GM18517 (cell line): ENCODE results near the gene ASGR2.
"Not testable (repeated sequence)": the region's sequence is repeated elsewhere in the genome, so short reads cannot be mapped to it uniquely, and the experiment has no call there.

Source experiments
- ATAC-seq: cut with Tn5 transposase; IDR thresholded peaks from one replicate; pipeline ENCODE4 v1.9.1; 2021; ENCODE audit warnings: mild to moderate bottlenecking, moderate library complexity; ENCODE audit not compliant: unreplicated experiment

ASGR2 gene

DNA sequence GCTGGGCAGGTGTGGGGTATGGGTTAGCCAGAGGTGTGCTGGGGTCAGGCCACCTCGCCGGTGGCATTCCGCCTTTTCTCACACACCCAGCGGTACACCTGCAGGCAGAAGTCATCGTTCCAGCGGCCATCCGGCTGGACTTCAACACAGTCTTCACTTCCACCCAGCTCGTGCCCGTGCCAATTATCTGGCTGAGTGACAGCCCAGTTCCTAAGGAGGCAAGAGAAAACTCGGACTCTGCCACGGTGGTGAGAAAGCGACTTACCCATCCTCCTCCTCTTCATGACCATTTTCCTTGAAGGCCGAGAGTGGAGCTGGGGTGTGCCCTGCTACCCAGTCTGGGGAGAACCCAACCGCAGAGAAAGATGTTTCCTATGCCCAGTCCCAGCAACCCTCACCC lies 13.1 kb downstream of the ASGR2 start:
- no peak for ATAC-seq

DNA sequence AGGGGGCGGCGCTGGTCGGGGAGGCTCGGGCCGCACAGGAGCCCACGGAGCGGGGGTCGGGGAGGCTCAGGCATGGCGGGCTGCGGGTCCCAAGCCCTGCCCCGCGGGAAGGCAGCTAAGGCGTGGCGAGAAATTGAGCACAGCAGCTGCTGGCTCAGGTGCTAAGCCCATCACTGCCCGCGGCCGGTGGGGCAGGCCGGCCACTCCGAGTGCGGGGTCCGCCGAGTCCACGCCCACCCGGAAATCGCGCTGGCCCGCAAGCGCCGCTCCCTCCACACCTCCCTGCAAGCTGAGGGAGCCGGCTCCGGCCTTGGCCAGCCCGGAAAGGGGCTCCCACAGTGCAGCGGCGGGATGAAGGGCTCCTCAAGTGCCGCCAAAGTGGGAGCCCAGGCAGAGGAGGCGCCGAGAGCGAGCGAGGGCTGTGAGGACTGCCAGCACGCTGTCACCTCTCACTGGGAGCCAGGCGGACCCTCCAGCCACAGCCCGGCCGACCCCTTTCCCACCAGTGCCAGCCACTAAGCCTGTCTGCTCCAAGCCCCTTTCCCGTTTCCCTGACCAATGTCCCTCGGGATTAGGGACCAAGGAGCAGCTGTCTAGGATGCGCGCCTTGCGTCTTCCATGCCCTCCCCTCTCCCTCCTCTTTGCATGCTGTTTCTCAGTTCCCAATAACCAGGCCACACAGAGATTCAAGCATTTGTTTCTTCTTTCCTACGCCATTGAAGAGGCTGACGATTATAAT lies 13.8 kb downstream of the ASGR2 start:
- ATAC-seq: not testable (repeated sequence)

DNA sequence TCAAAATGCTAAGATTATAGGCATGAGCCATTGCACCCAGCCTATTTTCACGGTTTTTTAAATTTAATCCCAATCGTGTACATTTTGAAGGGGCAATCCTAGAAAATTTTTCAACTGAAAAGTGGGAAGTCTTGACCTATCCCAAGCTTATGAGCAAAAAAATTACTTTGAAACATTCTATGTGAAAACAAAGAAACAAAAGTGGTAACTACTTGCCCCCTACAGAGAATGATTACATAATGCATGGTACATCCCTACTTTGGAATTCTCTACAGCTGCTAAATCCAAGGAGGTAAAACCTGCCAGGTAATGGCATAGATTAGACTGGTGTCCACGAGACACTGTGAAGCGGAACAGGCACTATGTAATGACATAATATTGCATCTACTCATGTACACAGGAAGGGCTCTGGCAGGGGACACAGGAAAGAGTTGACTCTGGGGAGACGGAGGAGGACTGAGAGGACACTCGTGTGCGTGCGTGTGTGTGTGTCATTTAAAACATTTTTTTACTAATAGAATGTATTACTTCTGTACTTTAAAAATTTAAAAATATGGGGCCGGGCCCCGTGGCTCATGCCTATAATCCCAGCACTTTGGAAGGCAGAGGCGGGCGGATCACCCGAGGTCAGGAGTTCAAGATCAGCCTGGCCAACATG lies 15.7 kb downstream of the ASGR2 start:
- ATAC-seq: no peak

DNA sequence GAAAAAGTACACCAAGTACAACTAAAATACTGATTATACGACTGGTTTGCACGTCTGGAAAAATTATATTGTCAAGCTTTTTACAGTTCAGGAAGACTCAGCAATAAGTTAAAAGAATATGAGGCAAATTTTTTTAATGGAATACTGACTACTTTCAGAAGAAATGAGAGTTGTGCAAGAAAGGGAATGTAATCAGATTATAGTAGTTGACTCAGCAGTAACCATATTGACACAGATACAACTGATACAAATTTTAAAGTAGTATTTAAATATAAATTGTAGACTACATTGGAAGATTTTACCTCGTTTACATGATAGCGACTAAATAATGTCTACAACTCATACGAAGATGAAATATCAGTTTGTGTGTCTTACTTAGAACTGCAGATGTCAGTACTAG lies 16.7 kb downstream of the ASGR2 start:
- no peak for ATAC-seq

DNA sequence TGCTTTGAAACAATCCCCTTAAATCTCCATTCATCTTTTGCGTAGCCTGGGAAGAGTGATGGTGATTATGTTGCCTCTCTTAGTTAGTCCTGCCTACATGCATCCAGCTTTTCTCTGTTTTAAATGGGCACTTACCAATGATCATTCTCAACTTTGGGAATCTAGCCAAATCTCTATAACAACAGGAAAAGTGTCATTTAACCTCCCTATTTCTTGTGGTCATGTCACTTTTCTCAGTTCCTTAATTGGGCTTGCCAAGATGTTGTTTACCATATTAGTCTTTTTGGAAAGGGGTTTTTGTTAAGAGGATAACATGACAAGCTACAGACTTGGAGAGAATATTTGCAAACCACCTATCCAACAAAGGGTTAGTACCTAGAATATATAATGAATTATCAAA lies 19.0 kb downstream of the ASGR2 start:
- no peak for ATAC-seq

GRCh38 chr17:7094652-7095019 lies 20.0 kb downstream of the ASGR2 start:
- no peak for ATAC-seq

DNA sequence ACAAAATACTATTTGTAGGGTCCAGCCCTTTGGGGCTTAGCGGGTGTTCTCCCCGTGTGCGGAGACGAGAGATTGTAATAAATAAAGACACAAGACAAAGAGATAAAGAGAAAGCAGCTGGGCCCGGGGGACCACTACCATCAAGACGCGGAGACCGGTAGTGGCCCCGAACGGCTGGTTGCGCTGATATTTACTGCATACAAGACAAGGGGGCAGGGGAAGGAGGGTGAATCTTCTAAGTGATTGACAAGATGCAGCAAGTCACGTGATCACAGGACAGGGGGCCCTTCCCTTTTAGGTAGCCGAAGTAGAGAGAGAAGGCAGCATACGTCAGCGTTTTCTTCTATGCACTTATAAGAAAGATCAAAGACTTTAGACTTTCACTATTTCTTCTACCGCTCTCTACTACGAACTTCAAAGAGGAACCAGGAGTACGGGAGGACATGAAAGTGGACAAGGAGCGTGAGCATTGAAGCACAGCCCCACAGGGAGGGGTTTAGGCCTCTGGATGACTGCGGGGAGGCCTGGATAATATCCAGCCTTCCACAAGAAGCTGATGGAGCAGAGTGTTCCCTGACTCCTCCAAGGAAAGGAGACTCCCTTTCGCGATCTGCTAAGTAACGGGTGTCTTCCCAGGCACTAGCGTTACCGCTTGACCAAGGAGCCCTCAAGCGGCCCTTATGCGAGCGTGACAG lies 23.2 kb downstream of the ASGR2 start:
- not testable (repeated sequence) for ATAC-seq

DNA sequence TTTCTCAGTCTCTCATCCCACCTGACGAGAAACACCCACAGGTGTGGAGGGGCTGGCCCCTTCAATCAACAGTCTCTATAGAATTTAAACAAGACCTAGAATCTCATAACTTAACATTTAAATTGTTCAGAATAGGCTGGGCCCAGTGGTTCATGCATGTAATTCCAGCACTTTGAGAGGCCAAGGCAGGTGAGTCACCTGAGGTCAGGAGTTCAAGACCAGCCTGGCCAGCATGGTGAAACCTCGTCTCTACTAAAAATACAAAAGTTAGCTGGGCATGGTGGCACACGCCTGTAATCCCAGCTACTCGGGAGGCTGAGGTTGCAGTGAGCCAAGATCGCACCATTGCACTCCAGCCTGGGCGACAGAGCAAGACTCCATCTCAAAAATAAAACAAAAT lies 25.1 kb downstream of the ASGR2 start:
- ATAC-seq: not testable (repeated sequence)

GRCh38 chr17:7088442-7088841 lies 26.2 kb downstream of the ASGR2 start:
- ATAC-seq: not testable (repeated sequence)

GRCh38 chr17:7084088-7084487 lies 30.5 kb downstream of the ASGR2 start:
- no peak for ATAC-seq

- ATAC-seq: no peak
Measured at GRCh38 chr17:7083592-7083991, 31.0 kb downstream of the ASGR2 start.

GRCh38 chr17:7081341-7082062 lies 33.1 kb downstream of the ASGR2 start:
- ATAC-seq: no peak

DNA sequence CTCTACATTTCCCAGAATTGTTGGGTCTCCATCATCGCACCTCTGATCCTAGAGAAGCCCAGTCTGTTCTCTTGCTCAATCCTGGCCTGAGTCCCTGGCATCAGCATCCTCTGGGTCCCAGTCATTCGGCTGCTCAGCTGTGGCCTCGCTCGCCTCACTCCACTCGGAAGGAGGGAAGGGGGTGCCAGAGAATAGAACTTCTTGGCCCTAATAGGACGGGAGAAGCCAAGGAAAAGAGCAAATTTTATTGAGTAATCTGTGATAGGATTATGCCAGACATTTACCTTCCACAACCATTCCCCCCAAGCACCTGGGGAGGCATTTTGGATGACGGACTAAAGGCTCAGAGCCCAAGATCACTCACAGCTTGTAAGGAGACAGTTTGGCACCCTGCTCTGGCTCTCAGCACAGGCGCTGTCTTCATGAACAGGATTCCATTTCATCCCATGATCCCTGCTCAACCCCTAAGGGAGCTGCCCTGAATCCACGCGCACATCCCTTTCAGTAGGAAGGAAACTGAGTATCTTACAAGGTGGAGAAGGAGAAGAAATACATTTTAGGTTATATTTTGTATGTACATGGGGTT lies 34.1 kb downstream of the ASGR2 start:
- no peak for ATAC-seq

DNA sequence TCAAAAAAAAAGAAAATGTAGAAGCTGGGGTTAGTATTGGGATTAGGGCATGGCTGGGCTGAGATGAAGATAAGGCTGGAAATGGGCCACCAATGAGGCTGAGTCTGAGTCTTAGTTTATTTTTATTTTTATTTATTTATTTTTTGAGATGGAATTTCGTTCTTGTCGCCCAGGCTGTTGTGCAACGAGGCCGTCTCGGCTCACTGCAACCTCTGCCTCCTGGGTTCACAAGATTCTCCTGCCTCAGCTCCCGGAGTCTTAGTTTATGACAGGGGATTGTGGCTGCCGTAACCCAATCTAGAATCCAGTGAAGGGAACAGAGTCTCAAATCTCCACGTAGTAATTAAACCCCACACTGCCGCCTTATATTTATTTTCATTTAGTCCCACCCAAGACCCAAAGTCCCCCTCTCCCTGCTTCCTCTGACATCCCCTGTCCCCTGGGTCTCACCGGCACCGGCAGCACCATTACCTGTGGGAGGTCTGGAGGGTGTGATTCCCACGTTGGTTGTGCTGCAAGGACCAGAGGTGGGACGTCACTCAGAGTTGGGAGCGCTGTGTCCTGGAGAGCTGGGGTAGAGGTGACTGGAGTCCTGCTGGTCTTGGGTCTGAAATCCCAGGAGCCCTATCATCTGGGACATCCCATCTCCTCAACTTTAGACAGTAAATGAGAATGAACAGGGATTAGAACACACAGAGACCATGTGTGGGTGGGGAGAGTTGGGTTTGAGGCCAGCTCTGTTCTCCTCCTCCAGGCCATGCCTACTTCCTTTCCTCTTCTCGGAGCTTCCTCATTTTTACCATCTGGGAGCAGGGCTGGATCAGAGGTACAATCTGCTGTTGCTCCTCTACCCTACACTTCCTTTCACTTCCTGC lies 34.8 kb downstream of the ASGR2 start, which contains the start of gene CLEC10A:
TSS of gene CLEC10A (minus strand) at position 671 of the 875 bp plus-strand sequence. CDS start 1,439 bp downstream, outside the sequence.
- no peak for ATAC-seq

DNA sequence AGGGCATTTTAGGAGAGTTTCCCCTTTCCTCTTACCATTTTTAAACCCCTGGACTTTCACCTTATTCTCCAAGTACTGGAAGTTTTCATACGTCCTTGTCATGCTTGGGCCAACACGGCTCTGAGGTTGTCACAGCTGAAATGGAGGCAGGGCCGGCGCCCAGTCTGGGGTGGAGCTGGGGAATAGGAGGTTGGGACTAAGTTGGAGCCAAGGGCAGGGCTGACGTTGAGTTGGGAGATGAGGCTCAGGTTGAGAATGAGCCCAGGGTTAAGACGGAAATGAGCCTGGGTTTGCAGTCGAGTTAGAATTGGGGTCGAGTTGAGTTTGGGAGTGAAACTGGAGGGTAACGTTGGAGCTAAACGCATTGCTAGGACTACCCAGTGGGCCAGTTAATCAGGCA lies 35.9 kb downstream of the ASGR2 start:
- ATAC-seq: no peak

DNA sequence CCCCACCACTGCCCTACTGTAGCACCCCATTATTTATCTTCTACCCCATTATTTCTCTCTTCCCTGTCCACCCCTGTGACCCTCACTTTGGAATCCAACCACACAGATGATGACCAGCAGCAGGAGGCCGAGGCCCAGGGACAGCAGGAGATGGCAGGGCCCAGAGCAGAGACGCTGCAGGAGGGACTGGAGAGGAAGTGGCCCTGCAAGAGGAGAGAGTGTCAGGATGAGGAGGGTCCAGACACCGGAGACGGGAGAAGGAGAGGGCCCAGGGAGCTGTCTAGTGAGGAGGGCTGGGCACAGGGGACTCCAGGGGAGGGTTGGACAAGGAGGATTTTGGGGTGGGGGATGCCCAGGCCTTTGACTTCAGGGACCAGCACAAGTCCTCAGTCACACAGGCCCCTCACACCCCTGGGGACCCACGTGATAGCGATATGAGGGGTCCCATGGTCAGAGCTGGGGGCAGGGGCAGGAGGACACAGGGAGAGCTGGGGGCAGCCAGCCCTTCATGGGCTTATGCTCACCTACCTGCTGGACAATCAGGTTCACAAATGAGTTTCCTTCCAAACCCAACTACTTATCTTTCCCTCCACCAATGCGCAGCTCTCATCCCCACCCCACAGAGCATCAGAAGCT lies 36.6 kb downstream of the ASGR2 start:
- ATAC-seq: no peak

DNA sequence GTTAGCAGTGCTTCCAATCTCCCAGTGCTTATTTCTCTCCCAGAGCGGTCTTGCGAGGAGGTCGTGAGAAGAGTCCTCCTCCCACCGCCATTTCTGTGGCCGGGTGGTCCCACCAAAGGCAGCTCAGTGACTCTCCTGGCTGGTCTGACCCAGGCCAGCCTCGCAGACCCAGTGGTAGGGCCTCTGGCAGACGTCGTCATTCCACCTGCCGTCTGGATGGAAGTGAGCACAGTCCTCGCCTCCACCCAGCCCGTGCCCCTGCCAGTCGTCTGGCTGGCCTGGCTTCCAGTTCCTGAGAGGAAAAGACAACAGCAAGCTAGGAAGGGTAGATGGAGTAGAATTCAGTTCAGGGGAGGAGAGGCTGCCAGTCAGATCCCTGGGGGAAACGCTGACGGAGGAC lies 39.7 kb downstream of the ASGR2 start:
- no peak for ATAC-seq

DNA sequence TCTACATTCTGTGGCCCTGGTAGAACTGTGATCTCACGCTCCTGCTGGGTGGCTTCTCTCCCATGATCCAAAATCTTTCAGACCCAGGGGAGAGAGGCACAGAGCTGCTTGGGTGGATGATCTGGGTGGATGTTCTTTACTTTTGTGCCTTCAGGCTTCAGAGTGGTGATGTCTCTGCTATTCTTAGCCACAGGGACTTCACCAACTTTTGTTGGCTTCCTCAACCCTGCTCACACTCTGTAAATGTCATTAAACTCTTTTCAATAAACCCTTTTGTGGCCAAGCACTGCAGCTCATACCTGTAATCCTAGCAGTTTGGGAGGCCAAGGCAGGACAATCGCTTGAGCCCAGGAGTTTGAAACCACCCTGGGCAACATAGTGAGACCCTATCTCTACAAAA lies 42.2 kb downstream of the ASGR2 start:
- ATAC-seq: no peak

DNA sequence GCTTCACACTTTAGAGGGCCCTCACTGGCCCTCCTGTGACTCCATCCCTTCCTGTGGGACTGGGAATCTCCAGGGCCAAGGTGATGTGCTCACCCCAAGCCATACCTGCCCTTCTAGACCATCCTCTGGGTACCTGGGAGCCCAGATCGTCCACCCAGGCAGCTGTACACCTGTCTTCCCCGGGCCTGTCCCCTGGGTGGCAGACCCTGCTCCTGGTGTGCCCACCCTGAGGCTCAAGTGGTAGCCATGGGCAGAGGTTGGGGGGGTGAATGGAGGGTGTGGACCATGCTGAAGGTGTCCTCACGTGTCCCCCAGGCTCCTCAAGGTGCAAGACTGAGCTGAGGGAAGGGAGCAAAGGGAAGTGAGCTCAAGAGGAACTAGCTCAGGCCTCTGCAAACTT lies 43.9 kb downstream of the ASGR2 start:
- no peak for ATAC-seq

GRCh38 chr17:7068268-7068667 lies 46.4 kb downstream of the ASGR2 start:
- ATAC-seq: no peak
